Cardiac muscle cell (in vitro differentiated cells and primary cell): ENCODE results near the gene ATG101. TPM values are rescaled to one million over a fixed set of nuclear protein-coding genes. Genes with fewer than 3 reads are reported as not detected.

Experiments used
- DNase-seq, 2 donors: peaks; one replicate each; pipeline versions ENCODE4 v3.0.0 to v3.0.0-alpha.2; 2010 to 2017; ENCODE audit warnings: low read depth in 1 of 2, low spot score in 1 of 2
- H3K27ac ChIP-seq: fragments of 200-600 bp; sonication (generic); 2 replicates; pipeline ENCODE4 v1.5.1; 2016
- H3K27me3 ChIP-seq: fragments of 200-600 bp; sonication (generic); 2 replicates; pipeline ENCODE4 v1.6.0; 2016; ENCODE audit warnings: control low read depth
- H3K36me3 ChIP-seq: fragments of 200-600 bp; sonication (generic); 2 replicates; pipeline ENCODE4 v1.5.1; 2016; ENCODE audit warnings: control low read depth
- H3K4me1 ChIP-seq: fragments of 200-600 bp; sonication (generic); 2 replicates; pipeline ENCODE4 v1.8.1; 2017; ENCODE audit warnings: low read depth, mild to moderate bottlenecking, mixed run types
- H3K4me3 ChIP-seq: fragments of 200-600 bp; sonication (generic); 2 replicates; pipeline ENCODE4 v1.5.1; 2016; ENCODE audit warnings: mild to moderate bottlenecking
- H3K9me3 ChIP-seq: fragments of 200-600 bp; sonication (generic); 2 replicates; pipeline ENCODE4 v1.5.1; 2017; ENCODE audit warnings: low read depth, mild to moderate bottlenecking, control low read depth
- polyA plus RNA-seq: library from polyadenylated mRNA; unstranded; fragments of >200 nt; fragmentation: Nextera tagmentation; extraction: Ambion mirVana; gene quantifications from 2 replicates; pipeline ENCODE4 v1.2.1, GENCODE V29; 2016
- total RNA-seq: library from RNA; depleted of rRNA; stranded (reverse); fragments of >200 nt; gene quantifications from 2 replicates; pipeline ENCODE4 v1.2.3, GENCODE V29; 2016
- TF ChIP-seq, protein P1 (sequence below): IDR thresholded peaks from 2 replicates; pipeline ENCODE4 v1.5.1; 2012; ENCODE audit warnings: low read depth, mild to moderate bottlenecking, low read length

ATG101 gene
- total and polyA plus RNA-seq, 2 experiments from 2014 or later, result 36.6 to 37.4 TPM

DNA sequence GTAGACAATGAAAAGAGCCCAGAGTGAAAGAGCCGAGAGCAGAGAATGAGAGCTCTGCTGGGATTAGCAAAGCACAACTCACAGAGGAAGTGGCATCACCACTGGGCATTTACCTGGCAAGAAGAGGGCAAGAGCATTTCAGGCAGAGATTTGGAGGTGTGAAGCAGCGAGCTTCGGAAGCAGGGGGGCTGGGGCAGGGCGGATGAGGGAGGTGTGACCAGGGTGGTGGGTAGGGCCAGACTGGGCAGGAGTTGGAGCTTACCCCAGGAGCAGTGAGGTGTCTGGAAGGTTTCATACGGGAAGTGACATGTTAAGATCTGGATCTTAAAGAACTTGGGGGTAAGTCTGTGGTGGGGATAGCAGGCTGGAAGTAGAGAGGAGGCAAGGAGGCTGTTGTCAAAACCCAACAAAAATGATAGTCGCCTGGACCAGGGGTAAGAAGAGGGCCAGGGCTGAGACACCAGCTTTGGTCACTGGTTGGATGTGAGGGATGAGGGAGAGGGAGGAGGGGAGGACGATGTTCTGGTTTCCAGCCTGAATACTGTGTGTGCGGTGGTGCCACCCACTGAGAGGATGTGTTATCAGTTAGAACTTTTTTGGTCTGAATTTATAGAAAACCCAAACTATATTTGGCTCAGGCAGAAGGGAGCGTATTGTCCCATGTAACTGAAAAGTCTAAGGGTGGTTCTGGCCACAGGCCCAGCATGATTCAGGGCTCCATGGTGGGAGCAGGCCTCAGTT, 14.9 kb downstream of the ATG101 start:
- peaks cover 19% of the 10 kb centered on the region for H3K4me1 ChIP-seq
- no peaks in the 10 kb centered on the region for H3K9me3 ChIP-seq
- H3K27ac ChIP-seq, result no peak overlapping the region
- no peaks in the 10 kb centered on the region for H3K27me3 ChIP-seq
- DNase-seq, result no peak
- TF ChIP-seq, protein P1, sequence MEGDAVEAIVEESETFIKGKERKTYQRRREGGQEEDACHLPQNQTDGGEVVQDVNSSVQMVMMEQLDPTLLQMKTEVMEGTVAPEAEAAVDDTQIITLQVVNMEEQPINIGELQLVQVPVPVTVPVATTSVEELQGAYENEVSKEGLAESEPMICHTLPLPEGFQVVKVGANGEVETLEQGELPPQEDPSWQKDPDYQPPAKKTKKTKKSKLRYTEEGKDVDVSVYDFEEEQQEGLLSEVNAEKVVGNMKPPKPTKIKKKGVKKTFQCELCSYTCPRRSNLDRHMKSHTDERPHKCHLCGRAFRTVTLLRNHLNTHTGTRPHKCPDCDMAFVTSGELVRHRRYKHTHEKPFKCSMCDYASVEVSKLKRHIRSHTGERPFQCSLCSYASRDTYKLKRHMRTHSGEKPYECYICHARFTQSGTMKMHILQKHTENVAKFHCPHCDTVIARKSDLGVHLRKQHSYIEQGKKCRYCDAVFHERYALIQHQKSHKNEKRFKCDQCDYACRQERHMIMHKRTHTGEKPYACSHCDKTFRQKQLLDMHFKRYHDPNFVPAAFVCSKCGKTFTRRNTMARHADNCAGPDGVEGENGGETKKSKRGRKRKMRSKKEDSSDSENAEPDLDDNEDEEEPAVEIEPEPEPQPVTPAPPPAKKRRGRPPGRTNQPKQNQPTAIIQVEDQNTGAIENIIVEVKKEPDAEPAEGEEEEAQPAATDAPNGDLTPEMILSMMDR, result no peak
- no peak overlapping the region for H3K4me3 ChIP-seq
- no peaks in the 10 kb centered on the region for H3K36me3 ChIP-seq

DNA sequence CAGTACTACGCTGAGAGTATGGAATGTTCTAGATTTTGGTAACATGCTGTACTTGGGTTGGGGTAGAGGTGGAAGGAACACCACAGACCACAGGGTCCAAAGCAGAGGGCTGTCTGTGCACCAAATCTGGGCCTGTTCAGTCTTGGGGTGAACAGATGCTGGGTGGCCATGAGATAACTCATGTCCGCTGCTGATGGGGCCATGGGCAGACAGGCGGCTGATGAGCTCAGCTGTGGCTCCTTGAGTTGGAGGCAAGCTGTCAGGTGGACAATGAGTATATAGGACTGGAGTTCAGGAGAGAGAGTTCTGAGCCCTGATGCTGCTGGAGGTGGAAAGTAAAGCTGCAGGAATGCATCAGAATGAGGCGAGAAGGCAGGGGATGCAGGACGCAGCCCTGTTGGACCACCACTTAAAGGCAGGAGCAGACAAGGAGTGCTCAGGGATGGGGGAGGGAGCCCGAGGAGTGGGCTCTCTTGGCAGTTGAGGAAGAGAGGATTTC, 16.0 kb downstream of the ATG101 start:
- H3K4me3 ChIP-seq, result no peak overlapping the region
- peaks cover 19% of the 10 kb centered on the region for H3K4me1 ChIP-seq
- no peak for DNase-seq

GRCh38 chr12:52086366-52086765, 16.6 kb downstream of the ATG101 start:
- Histone ChIP-seq H3K4me3 (no peak overlapping the region), H3K36me3 (no peaks in the 10 kb centered on the region), H3K9me3 (no peaks in the 10 kb centered on the region), H3K27ac (no peak overlapping the region), H3K27me3 (peaks cover 8% of the 10 kb centered on the region), H3K4me1 (peaks cover 16% of the 10 kb centered on the region)
- TF ChIP-seq, protein P1, result no peak
- no peak for DNase-seq

More for the DNA sequence above, 16.0 kb downstream of the ATG101 start:
- H3K9me3 ChIP-seq, result no peaks in the 10 kb centered on the region
- no peaks in the 10 kb centered on the region for H3K36me3 ChIP-seq
- peaks cover 4% of the 10 kb centered on the region for H3K27me3 ChIP-seq
- TF ChIP-seq, protein P1, result no peak
- H3K27ac ChIP-seq, result no peak overlapping the region

- DNase-seq, result no peak
- TF ChIP-seq, protein P1, result no peak
- H3K27ac ChIP-seq, result no peak overlapping the region
- peaks cover 12% of the 10 kb centered on the region for H3K27me3 ChIP-seq
- no peaks in the 10 kb centered on the region for H3K9me3 ChIP-seq
- no peak overlapping the region for H3K4me3 ChIP-seq
- no peaks in the 10 kb centered on the region for H3K36me3 ChIP-seq
- H3K4me1 ChIP-seq, result peaks cover 8% of the 10 kb centered on the region
Measured at GRCh38 chr12:52086944-52087835, 17.4 kb downstream of the ATG101 start.

GRCh38 chr12:52087961-52088820, 18.4 kb downstream of the ATG101 start:
- H3K4me1 ChIP-seq, result no peaks in the 10 kb centered on the region
- H3K27ac ChIP-seq, result no peak overlapping the region
- H3K27me3 ChIP-seq, result peaks cover 12% of the 10 kb centered on the region
- no peaks in the 10 kb centered on the region for H3K9me3 ChIP-seq
- H3K4me3 ChIP-seq, result no peak overlapping the region
- DNase-seq, result no peak
- no peaks in the 10 kb centered on the region for H3K36me3 ChIP-seq
- TF ChIP-seq, protein P1, result no peak
